IMR-90 (cell line): Measurements from ENCODE around the gene SH3RF2. TPM values are rescaled to one million over a fixed set of nuclear protein-coding genes. Genes with fewer than 3 reads are reported as not detected.

ENCODE experiments used
- ATAC-seq: fragments of 200-7000 bp; cut with Tn5 transposase; 2 replicates; pipeline ENCODE4 v1.9.1; 2020; ENCODE audit warnings: low read depth, mild to moderate bottlenecking, moderate library complexity
- BruUV-seq: library from RNA; stranded (reverse); fragments of 400-500 nt; replicated peaks from 2 replicates; lab custom pipeline; 2021; lab: Mats Ljungman, UMichigan
- CTCF ChIA-PET: fragments of 300-600 bp; formaldehyde crosslinking; extraction: SDS; loops from one replicate; lab custom pipeline; 2021; ENCODE audit warnings: antibody characterized with exemption; lab: Yijun Ruan, JAX
- POLR2A ChIA-PET: fragments of 300-600 bp; sonication (Branson Sonifier 250); formaldehyde crosslinking; loops from one replicate; lab custom pipeline; 2022; ENCODE audit warnings: antibody characterized with exemption; ENCODE audit not compliant: unreplicated experiment; lab: Charles Lee
- DNase-seq: peaks from one replicate; pipeline ENCODE4 v3.0.0; 2013
- H2AFZ ChIP-seq: replicated peaks from 2 replicates; pipeline ENCODE3; 2013; ENCODE audit warnings: low read length, mild to moderate bottlenecking; ENCODE audit not compliant: poor library complexity
- H2AK5ac ChIP-seq: 2 replicates; pipeline ENCODE4 v1.6.1; 2013; ENCODE audit warnings: low read depth, low read length, inconsistent platforms
- H2AK9ac ChIP-seq: replicated peaks from 2 replicates; pipeline ENCODE3; 2013; ENCODE audit warnings: mild to moderate bottlenecking, low read depth, low read length, moderate library complexity; ENCODE audit not compliant: poor library complexity
- H2BK120ac ChIP-seq: 2 replicates; pipeline ENCODE4 v1.6.1; 2013; ENCODE audit warnings: low read depth, low read length, inconsistent platforms
- H2BK15ac ChIP-seq: 3 replicates; pipeline ENCODE4 v1.6.1; 2013; ENCODE audit warnings: low read depth, low read length, inconsistent platforms
- H2BK20ac ChIP-seq: 2 replicates; pipeline ENCODE4 v1.6.1; 2013; ENCODE audit warnings: low read depth, mild to moderate bottlenecking, inconsistent platforms, low read length, moderate library complexity
- H2BK5ac ChIP-seq: 2 replicates; pipeline ENCODE4 v1.6.1; 2013; ENCODE audit warnings: mild to moderate bottlenecking, low read depth, low read length, inconsistent platforms; ENCODE audit not compliant: poor library complexity, severe bottlenecking
- H3K14ac ChIP-seq: replicated peaks from 2 replicates; pipeline ENCODE4 v1.6.1; 2013; ENCODE audit warnings: low read depth, low read length, inconsistent platforms
- H3K18ac ChIP-seq: 2 replicates; pipeline ENCODE4 v1.6.1; 2013; ENCODE audit warnings: low read depth, low read length, control low read depth
- H3K23ac ChIP-seq: 2 replicates; pipeline ENCODE4 v1.6.1; 2013; ENCODE audit warnings: low read depth, low read length, inconsistent platforms
- H3K27ac ChIP-seq: 2 replicates; pipeline ENCODE4 v1.5.1; 2013; ENCODE audit warnings: mild to moderate bottlenecking, control low read depth, low read length; ENCODE audit not compliant: insufficient read depth
- H3K27me3 ChIP-seq: 2 replicates; pipeline ENCODE4 v1.6.1; 2013; ENCODE audit warnings: low read length; ENCODE audit not compliant: control insufficient read depth, insufficient read depth
- H3K36me3 ChIP-seq: 2 replicates; pipeline ENCODE4 v1.6.1; 2013; ENCODE audit warnings: low read length, mixed read lengths; ENCODE audit not compliant: control insufficient read depth, insufficient read depth
- H3K4ac ChIP-seq: 2 replicates; pipeline ENCODE4 v1.6.1; 2013; ENCODE audit warnings: low read depth, low read length, inconsistent platforms
- H3K4me1 ChIP-seq: 2 replicates; pipeline ENCODE4 v1.6.1; 2013; ENCODE audit warnings: low read length, mixed read lengths; ENCODE audit not compliant: control insufficient read depth, insufficient read depth
- H3K4me2 ChIP-seq: 2 replicates; pipeline ENCODE4 v1.6.1; 2013; ENCODE audit warnings: low read depth, mild to moderate bottlenecking, control low read depth, low read length, moderate library complexity
- H3K4me3 ChIP-seq: 2 replicates; pipeline ENCODE4 v1.5.1; 2013; ENCODE audit warnings: low read depth, mild to moderate bottlenecking, control low read depth, low read length, moderate library complexity; ENCODE audit not compliant: insufficient read depth
- H3K56ac ChIP-seq: 2 replicates; pipeline ENCODE4 v1.6.1; 2013; ENCODE audit warnings: low read length, inconsistent platforms; ENCODE audit not compliant: insufficient read depth; ENCODE audit errors: extremely low read depth
- H3K79me1 ChIP-seq, 2 experiments: 2 replicates each; pipeline ENCODE4 v1.6.1; 2013; ENCODE audit warnings: low read length in 2 of 2, inconsistent platforms in 1 of 2, low read depth in 1 of 2
- H3K9ac ChIP-seq: 2 replicates; pipeline ENCODE4 v1.6.1; 2013; ENCODE audit warnings: low read depth, low read length, control low read depth
- H3K9me1 ChIP-seq: 2 replicates; pipeline ENCODE4 v1.6.1; 2013; ENCODE audit warnings: low read length, inconsistent platforms; ENCODE audit not compliant: insufficient read depth
- H3K9me3 ChIP-seq: 2 replicates; pipeline ENCODE4 v1.6.1; 2013; ENCODE audit warnings: low read length; ENCODE audit not compliant: control insufficient read depth, insufficient read depth
- H4K20me1 ChIP-seq: 2 replicates; pipeline ENCODE4 v1.6.1; 2013; ENCODE audit warnings: low read length, inconsistent platforms; ENCODE audit not compliant: insufficient read depth
- H4K5ac ChIP-seq: 2 replicates; pipeline ENCODE4 v1.6.1; 2013; ENCODE audit warnings: mild to moderate bottlenecking, low read depth, low read length, control low read depth
- H4K8ac ChIP-seq, 2 experiments: 2 replicates each; pipeline ENCODE4 v1.6.1; 2013; ENCODE audit warnings: low read depth in 2 of 2, low read length in 2 of 2, control low read depth in 1 of 2, inconsistent platforms in 1 of 2
- H4K91ac ChIP-seq: 2 replicates; pipeline ENCODE4 v1.6.1; 2013; ENCODE audit warnings: low read depth, low read length, inconsistent platforms; ENCODE audit not compliant: insufficient read depth
- MAFK ChIP-seq: IDR thresholded peaks from 2 replicates; pipeline ENCODE4 v1.6.1; 2012; ENCODE audit warnings: low read depth, low read length, improper control_type of control experiment
- MAZ ChIP-seq: IDR thresholded peaks from 2 replicates; pipeline ENCODE4 v1.6.1; 2012; ENCODE audit warnings: low read depth, mild to moderate bottlenecking, low read length, improper control_type of control experiment, moderate library complexity, borderline replicate concordance
- MXI1 ChIP-seq: IDR thresholded peaks from 2 replicates; pipeline ENCODE4 v1.6.1; 2012; ENCODE audit warnings: low read depth, mild to moderate bottlenecking, low read length, moderate library complexity, borderline replicate concordance
- POLR2A ChIP-seq: IDR thresholded peaks from 2 replicates; pipeline ENCODE4 v1.6.1; 2012; ENCODE audit warnings: mild to moderate bottlenecking, low read depth, low read length
- RCOR1 ChIP-seq: IDR thresholded peaks from 2 replicates; pipeline ENCODE4 v1.6.1; 2012; ENCODE audit warnings: mild to moderate bottlenecking, low read length, improper control_type of control experiment; ENCODE audit not compliant: insufficient replicate concordance
- USF2 ChIP-seq: fragments of 150-350 bp; IDR thresholded peaks from 2 replicates; pipeline ENCODE4 v1.6.1; 2017; ENCODE audit warnings: mild to moderate bottlenecking, antibody characterized with exemption, low read length, low read depth
- WGBS, 2 experiments: methylation state at CpG; one replicate each; pipeline versions ENCODE4 v1.1.5 to v1.1.7; 2013; ENCODE audit warnings: missing lambda C conversion rate in 2 of 2; ENCODE audit not compliant: insufficient read length in 1 of 2; ENCODE audit errors: extremely low coverage in 2 of 2; 5-methylcytosine and 5-hydroxymethylcytosine counted together
- dilution Hi-C: fragments of 300-500 bp; cut with HindIII; formaldehyde crosslinking; loops from one replicate; pipeline ENCODE4 v1.14.3; 2018; ENCODE audit warnings: low sequenced_read_pairs; ENCODE audit not compliant: unreplicated experiment
- in situ Hi-C: fragments of 300-500 bp; cut with MboI; formaldehyde crosslinking; loops from 3 replicates; pipeline ENCODE4 v1.14.3; 2019; ENCODE audit warnings: low sequenced_read_pairs, inconsistent platforms, mixed read lengths
- intact Hi-C: fragments of 100-400 bp; cut with micrococcal nuclease; formaldehyde crosslinking; loops from 2 replicates; pipeline ENCODE4 v1.10.0; 2022
- polyA plus RNA-seq, 3 experiments: library from polyadenylated mRNA; depleted of rRNA; stranded (reverse); fragments of >200 nt; gene quantifications; 2 replicates each; pipeline ENCODE4 v1.2.3, GENCODE V29; 2012; ENCODE audit warnings: low replicate concordance in 1 of 3
- total RNA-seq: library from RNA; depleted of rRNA; stranded (reverse); fragments of >200 nt; gene quantifications from 2 replicates; pipeline ENCODE4 v1.2.3, GENCODE V29; 2012

Gene SH3RF2
- total and polyA plus RNA-seq, 2 of the 4 experiments (the other 2 are of a cell fraction) = 1.3 to 1.7 TPM

GRCh38 chr5:145948921-145949320 is 12.5 kb downstream of the SH3RF2 start:
- TF ChIP-seq MAZ (no peak), MAFK (no peak), RCOR1 (no peak), POLR2A (no peak), MXI1 (no peak), USF2 (no peak)
- Histone ChIP-seq H3K9me1 (peaks cover 10% of the 10 kb centered on the region), H3K23ac (no peak overlapping the region), H3K36me3 (no peaks in the 10 kb centered on the region), H4K91ac (no peak overlapping the region), H3K18ac (no peak overlapping the region), H2BK20ac (no peak overlapping the region), H4K8ac (no peak overlapping the region), H3K9ac (no peak overlapping the region), H3K4ac (no peak overlapping the region), H2BK120ac (no peak overlapping the region), H3K9me3 (no peaks in the 10 kb centered on the region), H2AK9ac (no peak overlapping the region), H2BK5ac (no peak overlapping the region), H3K79me1 (no peaks in the 10 kb centered on the region), H4K20me1 (no peaks in the 10 kb centered on the region), H2AFZ (no peak overlapping the region), H3K27me3 (peaks cover 14% of the 10 kb centered on the region), H3K56ac (no peak overlapping the region), H2BK15ac (no peak overlapping the region; the same call in 2 of the 3 replicates), H3K4me1 (peaks cover 3% of the 10 kb centered on the region; the same call in 1 of the 2 replicates), H3K14ac (no peak overlapping the region), H2AK5ac (no peak overlapping the region), H3K4me3 (no peak overlapping the region), H3K27ac (no peak overlapping the region), H3K4me2 (no peak overlapping the region), H4K5ac (no peak overlapping the region)
- in situ Hi-C loops (no loop called here), intact Hi-C loops (no loop called here), dilution Hi-C loops (no loop called here)
- DNase-seq (no peak), ATAC-seq (no peak)
- ChIA-PET CTCF (no interaction called here), POLR2A (no interaction called here)
- no TSS peak for BruUV-seq
- WGBS, 2 experiments = 87% methylated on average over 3 of the region's 6 CpGs; no CpG with 5 or more reads in 1 of the 2 experiments
